IPS-20b (cell line): ENCODE results near the gene NAPB.

ENCODE experiments used
- H3K27ac ChIP-seq: one replicate; pipeline ENCODE4 v1.5.1; 2013; ENCODE audit warnings: low read length
- H3K27me3 ChIP-seq: 2 replicates; pipeline ENCODE4 v1.6.1; 2013; ENCODE audit warnings: mild to moderate bottlenecking, low read length, inconsistent platforms; ENCODE audit not compliant: insufficient read depth
- H3K36me3 ChIP-seq: 2 replicates; pipeline ENCODE4 v1.6.1; 2013; ENCODE audit warnings: low read depth, mild to moderate bottlenecking, inconsistent platforms, low read length, moderate library complexity; ENCODE audit not compliant: insufficient read depth
- H3K4me1 ChIP-seq: 2 replicates; pipeline ENCODE4 v1.6.1; 2013; ENCODE audit warnings: mild to moderate bottlenecking, control low read depth, inconsistent platforms, low read length, moderate library complexity; ENCODE audit not compliant: insufficient read depth
- H3K4me3 ChIP-seq: 2 replicates; pipeline ENCODE4 v1.5.1; 2013; ENCODE audit warnings: mild to moderate bottlenecking, low read length, inconsistent platforms
- H3K9ac ChIP-seq: 2 replicates; pipeline ENCODE4 v1.6.1; 2013; ENCODE audit warnings: low read depth, mild to moderate bottlenecking, inconsistent platforms, low read length, moderate library complexity
- H3K9me3 ChIP-seq: 2 replicates; pipeline ENCODE4 v1.6.1; 2013; ENCODE audit warnings: mild to moderate bottlenecking, low read depth, low read length, inconsistent platforms; ENCODE audit not compliant: insufficient read depth

NAPB gene

DNA sequence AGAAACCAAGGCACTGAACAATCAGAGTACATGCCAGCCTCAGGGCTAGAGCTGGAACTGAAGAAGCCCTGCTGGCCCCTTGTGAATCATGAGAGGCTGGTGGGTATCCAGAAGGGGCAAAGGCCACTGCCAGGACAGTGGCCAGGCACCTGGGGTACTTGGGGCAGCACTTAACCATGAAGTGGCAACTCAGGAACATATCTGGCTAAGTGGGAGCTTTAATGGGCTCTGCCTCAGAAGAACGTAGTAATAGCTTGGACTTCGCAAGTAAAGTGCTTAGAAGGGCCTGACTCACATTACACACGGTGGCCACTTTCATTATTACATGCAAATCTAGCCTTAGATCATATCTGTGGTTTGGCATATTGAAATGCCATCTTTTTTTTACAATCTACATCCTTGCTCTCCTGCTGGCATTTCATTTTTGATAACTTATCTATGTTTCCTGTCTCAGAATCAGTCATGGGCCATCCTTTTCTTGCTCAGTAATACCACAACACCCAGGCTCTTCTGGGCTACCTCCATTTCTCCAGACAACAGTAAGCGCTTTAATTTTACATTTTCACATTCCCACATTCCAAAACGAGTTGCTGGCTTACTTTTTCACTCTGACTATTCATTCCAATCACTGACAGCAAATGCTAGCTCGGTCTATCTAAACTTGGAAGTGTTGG is 21.6 kb downstream of the NAPB start:
- H3K9ac ChIP-seq: no peak overlapping the region
- no peak overlapping the region for H3K4me3 ChIP-seq
- no peaks in the 10 kb centered on the region for H3K9me3 ChIP-seq
- peaks cover 35% of the 10 kb centered on the region for H3K36me3 ChIP-seq
- H3K27ac ChIP-seq: no peak overlapping the region
- no peaks in the 10 kb centered on the region for H3K27me3 ChIP-seq
- H3K4me1 ChIP-seq: no peaks in the 10 kb centered on the region

DNA sequence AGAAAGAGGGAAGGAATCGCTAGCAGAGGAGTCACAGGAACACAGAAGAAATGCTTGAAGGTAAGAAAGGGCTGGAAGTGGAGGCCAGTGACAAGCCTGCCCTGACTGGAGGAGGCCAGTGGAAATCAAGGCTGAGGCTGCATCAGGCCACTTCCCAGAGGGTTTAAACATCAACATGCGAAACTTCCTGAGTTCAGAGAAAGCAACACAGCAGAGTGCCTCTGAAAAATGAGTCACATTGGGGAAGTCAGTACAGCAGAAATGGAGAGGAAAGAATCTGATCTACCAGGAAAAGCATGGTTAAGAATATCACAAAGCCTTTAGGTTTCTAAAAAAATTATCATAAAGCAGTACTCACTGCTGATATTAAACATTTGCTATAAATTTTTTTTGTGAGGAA is 23.3 kb downstream of the NAPB start:
- Histone ChIP-seq H3K4me3 (no peak overlapping the region), H3K36me3 (peaks cover 53% of the 10 kb centered on the region), H3K27me3 (no peaks in the 10 kb centered on the region), H3K9ac (peak overlapping the region; percentile 16; the same call in 1 of the 2 replicates), H3K9me3 (no peaks in the 10 kb centered on the region), H3K27ac (no peak overlapping the region), H3K4me1 (no peaks in the 10 kb centered on the region)

DNA sequence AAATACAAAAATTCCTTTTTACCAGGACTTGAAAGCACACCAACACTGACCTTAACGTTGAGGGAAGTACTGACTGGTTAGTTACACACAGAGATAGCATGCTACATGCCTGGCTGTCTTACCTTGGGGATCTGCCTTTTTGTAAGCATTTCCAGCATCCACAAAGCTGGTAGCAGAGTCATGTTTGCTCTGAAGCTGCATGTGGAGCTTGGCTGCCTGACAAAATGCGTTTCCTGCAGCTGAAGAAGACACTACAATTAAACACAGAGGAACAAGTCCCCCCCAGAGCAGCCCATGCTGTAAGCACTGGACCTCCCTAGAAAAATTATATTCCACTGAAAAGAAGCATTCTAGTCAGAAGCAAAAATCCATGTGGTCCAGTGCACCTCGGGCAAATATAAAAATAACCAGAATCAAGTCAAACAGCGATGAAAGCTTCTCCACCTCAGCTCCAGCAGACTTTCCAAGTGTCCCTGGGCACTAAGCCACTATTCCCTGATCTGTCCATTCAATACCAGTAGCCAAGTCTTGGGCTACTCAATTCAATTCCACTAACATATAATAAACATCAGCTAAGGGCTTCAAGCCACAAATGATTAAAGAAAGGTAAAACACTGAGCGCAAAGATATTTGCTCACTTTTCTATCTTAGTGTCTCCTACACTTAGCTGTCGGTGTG is 24.2 kb downstream of the NAPB start:
- no peaks in the 10 kb centered on the region for H3K9me3 ChIP-seq
- H3K4me3 ChIP-seq: no peak overlapping the region
- H3K27ac ChIP-seq: no peak overlapping the region
- H3K4me1 ChIP-seq: peaks cover 3% of the 10 kb centered on the region; the same call in 1 of the 2 replicates
- no peaks in the 10 kb centered on the region for H3K27me3 ChIP-seq
- H3K9ac ChIP-seq: no peak overlapping the region
- H3K36me3 ChIP-seq: peaks cover 49% of the 10 kb centered on the region

DNA sequence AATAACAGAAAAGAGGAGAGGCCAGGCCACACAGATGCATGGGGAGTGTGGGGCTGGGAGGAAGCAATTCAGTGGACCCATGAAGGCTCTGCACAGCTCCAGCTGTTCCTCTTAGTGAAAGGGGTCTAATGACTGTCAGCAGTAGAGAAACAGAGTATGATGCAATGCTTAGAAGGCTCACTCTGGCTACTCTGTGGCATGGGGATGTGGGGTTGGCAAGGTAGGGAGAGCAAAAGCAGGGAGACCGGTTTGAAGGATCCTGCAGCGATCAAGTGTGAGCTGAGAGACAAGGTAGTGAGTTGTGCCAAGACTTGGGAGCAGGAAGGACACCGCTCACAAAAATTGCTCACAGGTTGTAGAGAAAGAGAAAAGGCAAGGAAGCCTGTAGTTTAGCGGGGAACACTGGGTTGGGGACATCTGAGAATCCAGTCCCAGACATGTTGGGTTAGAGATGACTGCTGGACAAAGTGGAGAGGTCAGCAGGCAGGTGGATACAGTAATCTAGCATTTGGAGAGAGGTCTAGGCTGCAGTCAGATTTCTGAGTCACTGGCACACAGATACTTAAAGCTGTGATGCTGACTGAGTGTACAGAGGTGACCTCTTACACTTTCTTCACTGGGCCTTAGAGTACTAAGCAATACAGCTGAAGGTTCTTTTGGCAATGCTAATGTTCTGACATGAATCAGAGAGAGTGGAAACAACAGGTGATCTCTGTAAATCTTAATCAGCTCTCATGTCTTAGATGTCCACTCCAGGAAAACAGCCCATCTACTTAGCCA is 27.1 kb downstream of the NAPB start:
- Histone ChIP-seq H3K9me3 (no peaks in the 10 kb centered on the region), H3K4me3 (no peak overlapping the region), H3K36me3 (peaks cover 54% of the 10 kb centered on the region), H3K27ac (no peak overlapping the region), H3K4me1 (peaks cover 11% of the 10 kb centered on the region; the same call in 1 of the 2 replicates), H3K9ac (0 out of 2 replicates have a peak overlapping the region, but pooled peaks have one; percentile 17), H3K27me3 (no peaks in the 10 kb centered on the region)

DNA sequence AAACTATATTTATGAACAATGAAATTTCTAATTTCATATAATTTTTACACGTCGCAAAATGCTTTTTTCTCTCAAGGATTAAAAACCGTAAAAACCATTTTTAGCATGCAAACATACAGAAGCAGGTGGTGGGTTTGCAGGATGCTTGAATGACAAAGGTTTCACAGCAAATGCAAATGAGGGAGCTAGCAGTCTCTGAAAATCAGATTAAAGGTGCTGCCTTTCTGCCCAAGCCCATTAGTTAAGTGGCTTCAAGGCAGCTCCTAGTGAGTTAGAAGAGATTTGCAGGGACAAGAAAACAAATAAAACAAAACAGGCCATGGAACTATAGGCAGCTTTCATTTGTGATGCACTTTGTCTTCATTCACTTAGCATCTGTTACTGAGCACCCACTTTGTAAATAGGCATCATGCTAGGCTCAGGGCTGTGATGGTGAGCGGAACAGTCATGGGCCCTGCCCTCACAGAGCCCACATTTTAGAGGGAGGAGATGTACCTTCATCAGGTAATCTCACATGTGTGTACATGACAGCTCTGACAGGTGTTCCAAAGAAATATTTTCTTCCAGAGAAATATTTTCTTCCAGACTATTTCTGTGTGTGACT is 29.5 kb downstream of the NAPB start:
- no peaks in the 10 kb centered on the region for H3K9me3 ChIP-seq
- no peak overlapping the region for H3K4me3 ChIP-seq
- H3K27ac ChIP-seq: no peak overlapping the region
- H3K27me3 ChIP-seq: no peaks in the 10 kb centered on the region
- peaks cover 11% of the 10 kb centered on the region; the same call in 1 of the 2 replicates for H3K4me1 ChIP-seq
- H3K36me3 ChIP-seq: peaks cover 61% of the 10 kb centered on the region
- no peak overlapping the region for H3K9ac ChIP-seq

DNA sequence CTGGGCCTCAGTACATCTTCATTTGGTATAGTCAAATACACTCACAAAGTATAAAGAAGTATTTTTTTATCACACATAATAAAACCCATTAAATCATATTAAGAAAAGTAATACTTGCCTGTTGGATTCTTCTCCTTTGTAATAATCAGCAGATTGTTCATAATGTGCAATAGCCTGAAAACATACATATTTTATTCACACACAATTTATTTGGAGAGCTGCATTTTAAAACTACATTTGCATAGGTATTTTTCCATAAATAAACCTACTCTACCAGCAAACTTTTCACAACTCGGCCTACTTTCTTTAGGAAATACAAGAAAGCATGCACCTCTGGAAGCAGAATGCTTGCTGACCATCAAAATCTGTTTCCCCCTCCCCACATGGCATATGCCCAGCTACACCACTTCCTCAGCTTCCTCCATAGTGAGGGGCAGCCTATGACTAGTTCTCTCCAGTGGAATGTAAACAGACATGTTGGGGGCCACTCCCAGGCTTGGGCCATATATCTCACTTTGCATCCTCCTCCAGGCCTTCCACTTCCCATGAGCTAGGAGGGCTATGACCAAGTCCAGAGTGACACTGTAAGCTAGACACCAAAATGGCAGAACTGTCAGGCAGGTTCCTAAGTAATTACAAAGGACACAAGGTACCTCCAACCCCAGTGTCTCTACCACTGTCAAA is 31.1 kb downstream of the NAPB start:
- peaks cover 11% of the 10 kb centered on the region; the same call in 1 of the 2 replicates for H3K4me1 ChIP-seq
- no peak overlapping the region for H3K4me3 ChIP-seq
- peaks cover 54% of the 10 kb centered on the region for H3K36me3 ChIP-seq
- H3K9ac ChIP-seq: no peak overlapping the region
- H3K27ac ChIP-seq: no peak overlapping the region
- no peaks in the 10 kb centered on the region for H3K27me3 ChIP-seq
- no peaks in the 10 kb centered on the region for H3K9me3 ChIP-seq

DNA sequence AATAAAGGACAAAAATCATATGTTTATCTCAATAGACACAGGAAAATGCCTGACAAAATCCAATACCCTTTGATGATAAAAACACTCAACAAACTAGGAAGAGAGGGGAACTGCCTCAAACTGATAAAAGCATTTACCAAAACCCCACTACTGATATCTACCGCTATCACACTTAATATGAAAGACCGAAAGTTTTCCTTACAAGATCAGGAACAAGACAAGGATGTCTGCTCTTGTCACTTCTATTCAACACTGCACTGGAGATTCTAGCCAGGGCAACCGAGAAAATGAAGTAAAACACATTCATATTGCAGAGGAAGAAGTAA is 34.2 kb downstream of the NAPB start:
- no peaks in the 10 kb centered on the region for H3K9me3 ChIP-seq
- H3K27me3 ChIP-seq: no peaks in the 10 kb centered on the region
- peaks cover 8% of the 10 kb centered on the region; the same call in 1 of the 2 replicates for H3K4me1 ChIP-seq
- no peak overlapping the region for H3K9ac ChIP-seq
- peaks cover 35% of the 10 kb centered on the region for H3K36me3 ChIP-seq
- H3K4me3 ChIP-seq: no peak overlapping the region
- no peak overlapping the region for H3K27ac ChIP-seq

DNA sequence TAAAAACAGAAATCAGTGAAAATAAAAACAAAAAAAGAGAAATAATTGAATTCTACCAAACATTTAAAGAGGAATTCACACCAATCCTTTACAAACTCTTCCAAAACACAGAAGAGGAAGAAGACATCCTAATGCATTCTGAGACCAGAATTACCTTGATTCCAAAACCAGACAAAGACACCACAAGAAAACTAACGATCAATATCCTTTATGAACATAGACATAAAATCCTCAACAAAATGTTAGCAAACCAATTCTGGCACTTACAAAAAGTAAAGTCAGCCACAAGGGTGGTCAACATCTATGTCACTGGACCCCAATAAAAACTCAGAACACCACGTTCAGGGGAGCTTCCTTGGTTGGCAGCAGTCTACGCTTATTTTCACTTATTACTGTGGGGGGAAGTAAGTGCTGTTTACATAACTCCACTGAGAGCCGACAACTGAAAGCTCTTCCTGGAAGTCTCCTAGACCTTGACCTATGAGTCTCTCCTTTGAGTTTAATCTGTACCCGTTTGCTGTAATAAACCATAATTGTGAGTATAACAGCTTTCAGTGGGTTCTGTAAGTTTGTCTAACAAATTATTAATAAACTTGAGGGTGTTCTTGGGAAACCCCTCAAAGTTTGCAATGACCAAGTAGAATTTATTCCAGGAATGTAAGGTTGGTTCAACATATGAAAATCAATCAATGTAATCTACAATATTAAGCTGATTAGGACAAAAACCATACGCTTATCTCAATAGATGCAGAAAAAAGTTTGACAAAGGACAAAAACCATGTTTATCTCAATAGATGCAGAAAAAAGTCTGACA is 34.8 kb downstream of the NAPB start:
- Histone ChIP-seq H3K9ac (no peak overlapping the region), H3K36me3 (peaks cover 35% of the 10 kb centered on the region), H3K27me3 (no peaks in the 10 kb centered on the region), H3K4me1 (peaks cover 2% of the 10 kb centered on the region; the same call in 1 of the 2 replicates), H3K9me3 (no peaks in the 10 kb centered on the region), H3K4me3 (no peak overlapping the region), H3K27ac (no peak overlapping the region)

DNA sequence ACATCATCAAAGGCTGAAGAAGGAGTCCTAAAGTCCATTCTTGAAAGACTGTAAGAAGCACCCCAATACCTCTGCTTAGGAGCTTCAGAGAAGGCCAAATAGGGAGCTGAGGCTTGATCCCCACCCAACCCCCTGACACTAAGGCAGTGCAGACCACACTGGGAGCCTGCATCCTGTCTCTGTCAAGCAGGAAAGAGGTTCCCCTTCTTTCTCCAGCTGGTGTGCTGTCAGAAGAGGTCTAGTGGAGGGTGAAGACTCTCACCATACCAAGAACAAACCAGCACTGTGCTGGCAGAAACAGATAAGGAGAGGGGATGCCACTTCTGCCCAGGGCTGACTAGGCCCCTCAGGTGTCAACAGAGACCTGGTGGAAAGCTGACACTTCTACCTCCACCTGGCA is 39.4 kb downstream of the NAPB start:
- Histone ChIP-seq H3K9ac (no peak overlapping the region), H3K27ac (no peak overlapping the region), H3K9me3 (no peaks in the 10 kb centered on the region), H3K4me1 (no peaks in the 10 kb centered on the region), H3K4me3 (no peak overlapping the region), H3K27me3 (no peaks in the 10 kb centered on the region), H3K36me3 (peaks cover 43% of the 10 kb centered on the region)

DNA sequence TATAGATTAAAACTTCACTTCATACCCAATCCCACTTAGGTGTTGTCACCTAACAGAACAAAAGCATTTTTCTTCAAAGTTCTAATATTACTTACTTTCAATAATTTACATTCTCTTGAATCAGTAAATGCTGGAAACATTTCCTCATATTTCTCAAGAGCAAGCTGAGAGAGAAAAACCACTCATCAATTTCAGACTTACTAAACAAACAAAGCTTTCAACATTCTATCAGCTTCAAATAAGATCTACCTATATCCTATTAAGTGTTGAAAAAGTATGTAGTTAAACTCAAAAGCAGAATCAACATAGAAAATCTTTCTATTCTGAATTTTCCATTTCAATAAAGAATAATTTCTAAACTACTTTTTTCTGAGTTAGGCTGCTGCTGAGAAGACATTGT is 41.5 kb downstream of the NAPB start:
- no peak overlapping the region for H3K9ac ChIP-seq
- no peaks in the 10 kb centered on the region for H3K27me3 ChIP-seq
- peaks cover 63% of the 10 kb centered on the region for H3K36me3 ChIP-seq
- no peaks in the 10 kb centered on the region for H3K9me3 ChIP-seq
- no peak overlapping the region for H3K4me3 ChIP-seq
- H3K27ac ChIP-seq: no peak overlapping the region
- no peaks in the 10 kb centered on the region for H3K4me1 ChIP-seq
